Stimulated activated memory B cell treated with anti-CD40 and anti-IgM and Interleukin-4, amounts not matched to agents 10 μg/mL and 1 μg/mL and 100 μg/mL, for 72 hours (primary cell): ENCODE data around the gene PIK3R5.

Experiments
- ATAC-seq: fragments of 150-1000 bp; cut with Tn5 transposase; 2 replicates; pipeline ENCODE4 v1.10.0; 2021
- H3K27ac Mint-ChIP-seq: one replicate; pipeline ENCODE4 v1.8.0; 2022; ENCODE audit warnings: mild to moderate bottlenecking, mixed read lengths
- H3K27me3 Mint-ChIP-seq: one replicate; pipeline ENCODE4 v1.8.0; 2022; ENCODE audit warnings: mixed read lengths
- H3K36me3 Mint-ChIP-seq: one replicate; pipeline ENCODE4 v1.8.0; 2022; ENCODE audit warnings: mixed read lengths
- H3K4me1 Mint-ChIP-seq: one replicate; pipeline ENCODE4 v1.8.0; 2022; ENCODE audit warnings: mixed read lengths
- H3K4me3 Mint-ChIP-seq: one replicate; pipeline ENCODE4 v1.8.0; 2022; ENCODE audit warnings: mild to moderate bottlenecking, moderate library complexity, mixed read lengths
- H3K9me3 Mint-ChIP-seq: one replicate; pipeline ENCODE4 v1.8.0; 2022; ENCODE audit warnings: mixed read lengths

The PIK3R5 gene

GRCh38 chr17:8875436-8875835, 90.1 kb downstream of the PIK3R5 start:
- peaks cover 9% of the 10 kb centered on the region for H3K4me1 Mint-ChIP-seq
- peaks cover 24% of the 10 kb centered on the region for H3K36me3 Mint-ChIP-seq
- no peak overlapping the region for H3K27ac Mint-ChIP-seq

GRCh38 chr17:8873801-8874715, 91.4 kb downstream of the PIK3R5 start:
- no peaks in the 10 kb centered on the region for H3K9me3 Mint-ChIP-seq
- H3K4me1 Mint-ChIP-seq = peaks cover 12% of the 10 kb centered on the region
- H3K27ac Mint-ChIP-seq = peak overlapping the region; percentile 53
- H3K4me3 Mint-ChIP-seq = no peak overlapping the region
- no peaks in the 10 kb centered on the region for H3K27me3 Mint-ChIP-seq
- no peak for ATAC-seq
- H3K36me3 Mint-ChIP-seq = peaks cover 15% of the 10 kb centered on the region

More at GRCh38 chr17:8875436-8875835, 90.1 kb downstream of the PIK3R5 start:
- Mint-ChIP-seq H3K27me3 (no peaks in the 10 kb centered on the region), H3K4me3 (no peak overlapping the region), H3K9me3 (no peaks in the 10 kb centered on the region)
- no peak for ATAC-seq

- Mint-ChIP-seq H3K27me3 (no peaks in the 10 kb centered on the region), H3K27ac (no peak overlapping the region), H3K9me3 (no peaks in the 10 kb centered on the region), H3K4me3 (no peak overlapping the region), H3K36me3 (peaks cover 7% of the 10 kb centered on the region), H3K4me1 (peaks cover 23% of the 10 kb centered on the region)
- no peak for ATAC-seq
Observed at GRCh38 chr17:8872705-8873435, 92.6 kb downstream of the PIK3R5 start.

DNA sequence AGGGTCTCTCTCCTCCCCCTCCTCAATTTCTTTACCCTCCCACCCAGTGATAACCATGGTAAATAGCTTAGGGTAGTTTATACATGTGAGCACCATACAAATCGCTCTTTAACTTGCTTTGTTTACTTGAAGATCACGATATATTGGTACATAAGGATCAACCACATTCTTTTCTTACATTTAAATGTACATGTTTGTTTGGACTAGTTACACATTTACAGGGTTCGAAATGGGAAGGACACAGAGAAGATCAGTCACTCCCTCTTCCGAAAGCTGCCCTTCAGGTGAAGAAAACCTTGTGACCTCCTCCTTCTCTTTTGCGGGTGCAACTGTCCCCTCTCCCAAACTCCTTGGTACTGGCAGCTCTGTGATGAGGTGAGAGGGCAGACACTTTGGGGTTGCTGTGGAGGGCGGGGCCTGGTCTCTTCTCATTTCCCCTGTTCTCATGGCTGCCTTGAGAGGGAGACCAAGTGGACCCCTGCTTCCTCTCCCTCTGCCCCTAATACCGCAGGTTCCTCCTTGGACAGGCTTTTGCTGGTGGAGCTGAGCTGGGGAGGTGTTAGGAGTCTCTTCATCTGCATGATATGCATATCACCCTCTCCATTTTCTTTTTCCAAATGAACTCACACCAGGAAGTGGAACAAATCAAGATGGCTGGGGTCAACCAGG, 93.3 kb downstream of the PIK3R5 start:
- no peaks in the 10 kb centered on the region for H3K27me3 Mint-ChIP-seq
- H3K9me3 Mint-ChIP-seq = no peaks in the 10 kb centered on the region
- H3K4me1 Mint-ChIP-seq = peaks cover 30% of the 10 kb centered on the region
- H3K4me3 Mint-ChIP-seq = no peak overlapping the region
- H3K36me3 Mint-ChIP-seq = peaks cover under 1% of the 10 kb centered on the region
- H3K27ac Mint-ChIP-seq = no peak overlapping the region
- no peak for ATAC-seq

DNA sequence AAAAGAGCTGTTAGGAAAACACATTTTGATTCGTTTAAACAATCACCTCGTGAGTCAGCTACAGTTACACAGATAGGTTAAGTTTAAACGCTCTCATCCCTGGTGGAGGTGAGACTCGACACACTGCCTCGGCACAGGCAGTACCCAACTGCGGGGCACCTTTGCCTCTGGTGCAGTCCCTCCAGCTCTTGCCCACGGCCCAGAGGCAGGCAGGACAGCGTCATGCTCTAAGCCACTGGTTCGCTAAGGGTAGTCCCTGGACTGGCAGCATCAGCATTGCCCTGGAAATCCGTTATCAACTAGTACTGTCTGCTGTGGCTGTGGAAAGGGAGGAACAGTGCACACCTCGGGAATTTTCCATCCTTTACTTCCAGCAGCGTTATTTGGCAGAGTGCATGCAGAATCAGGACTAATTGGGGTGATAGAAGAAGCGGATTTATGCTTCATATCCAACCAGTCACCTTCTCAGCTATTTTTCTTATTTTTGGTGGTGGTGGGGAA, 94.4 kb downstream of the PIK3R5 start:
- Mint-ChIP-seq H3K27ac (no peak overlapping the region), H3K36me3 (no peaks in the 10 kb centered on the region), H3K27me3 (no peaks in the 10 kb centered on the region), H3K4me1 (peaks cover 41% of the 10 kb centered on the region), H3K9me3 (no peaks in the 10 kb centered on the region), H3K4me3 (no peak overlapping the region)
- ATAC-seq = no peak

DNA sequence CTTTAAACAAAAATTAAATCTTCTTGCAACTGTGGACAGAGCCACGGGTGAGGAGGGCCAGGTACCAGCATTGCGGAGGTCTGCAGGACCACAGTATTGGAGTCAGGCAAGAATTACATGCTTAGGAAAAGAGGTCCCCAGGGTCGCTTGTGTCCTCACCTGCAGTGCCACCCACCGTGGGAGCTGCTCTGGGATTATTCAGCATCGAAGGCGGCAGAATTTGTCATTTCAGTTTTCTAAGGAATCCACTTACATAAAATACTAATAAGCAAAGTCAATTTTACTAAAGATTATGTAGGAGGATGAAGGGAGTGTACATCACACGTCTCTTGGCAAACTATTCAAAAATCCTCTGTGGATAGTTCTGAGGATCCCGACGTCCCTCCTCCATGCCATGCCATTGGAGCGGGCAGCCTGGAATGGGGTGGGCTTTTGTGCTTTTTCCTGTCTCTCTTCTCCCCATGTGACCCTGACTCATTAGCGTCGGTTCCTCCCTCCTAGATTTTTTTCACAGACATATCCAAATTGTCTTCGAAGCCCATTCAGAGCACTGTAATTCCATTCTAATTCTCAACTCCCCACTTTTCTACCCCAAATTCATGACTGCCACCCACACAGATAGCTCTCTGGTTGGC, 95.0 kb downstream of the PIK3R5 start:
- Mint-ChIP-seq H3K4me1 (peaks cover 43% of the 10 kb centered on the region), H3K27ac (no peak overlapping the region), H3K27me3 (no peaks in the 10 kb centered on the region), H3K36me3 (no peaks in the 10 kb centered on the region), H3K9me3 (no peaks in the 10 kb centered on the region), H3K4me3 (no peak overlapping the region)
- ATAC-seq = no peak

DNA sequence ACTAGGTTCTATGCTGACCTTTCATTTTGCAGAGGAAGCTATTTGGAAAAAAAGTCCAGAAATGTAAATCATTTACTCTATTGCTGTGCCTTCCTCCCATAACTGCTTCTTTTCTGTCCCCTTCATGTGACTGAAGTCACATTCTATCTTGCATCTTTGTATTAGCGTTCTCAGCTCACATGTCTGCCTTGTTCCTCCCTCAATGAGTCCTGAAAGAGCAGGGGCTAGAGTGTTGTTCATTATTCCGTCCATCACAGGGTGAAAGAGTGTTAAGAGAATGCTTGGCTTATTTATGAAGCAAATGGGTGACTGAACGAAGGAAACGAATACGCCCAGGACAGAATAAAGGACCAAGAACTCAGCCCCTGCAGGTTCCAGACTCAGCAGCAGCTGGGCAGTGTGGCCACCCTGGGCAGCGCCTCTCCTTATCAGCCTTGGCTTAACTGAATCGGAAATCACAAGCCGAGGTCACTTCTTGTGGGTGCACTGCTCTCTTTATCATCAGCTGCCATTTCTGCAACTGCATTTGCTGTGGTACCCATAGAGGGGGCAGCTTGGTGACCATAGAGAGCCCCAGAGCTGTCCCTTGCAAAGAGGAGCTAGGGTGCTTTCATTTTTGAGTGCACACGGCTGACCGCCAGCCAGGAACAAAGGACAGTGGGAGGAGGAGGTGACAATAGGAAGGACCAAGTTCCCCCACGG, 96.2 kb downstream of the PIK3R5 start:
- Mint-ChIP-seq H3K4me3 (no peak overlapping the region), H3K9me3 (no peaks in the 10 kb centered on the region), H3K36me3 (no peaks in the 10 kb centered on the region), H3K27me3 (no peaks in the 10 kb centered on the region), H3K4me1 (peaks cover 54% of the 10 kb centered on the region), H3K27ac (peak overlapping the region; percentile 73)
- no peak for ATAC-seq

- H3K27me3 Mint-ChIP-seq = no peaks in the 10 kb centered on the region
- no peak overlapping the region for H3K4me3 Mint-ChIP-seq
- peak; percentile 67 for ATAC-seq
Observed at GRCh38 chr17:8868529-8868951, 97.0 kb downstream of the PIK3R5 start.

GRCh38 chr17:8868092-8868491, 97.4 kb downstream of the PIK3R5 start:
- H3K36me3 Mint-ChIP-seq = peaks cover 11% of the 10 kb centered on the region
- H3K9me3 Mint-ChIP-seq = no peaks in the 10 kb centered on the region
- no peaks in the 10 kb centered on the region for H3K27me3 Mint-ChIP-seq
- ATAC-seq = no peak
- H3K4me3 Mint-ChIP-seq = peak overlapping the region; percentile 81
- peak overlapping the region; percentile 73 for H3K27ac Mint-ChIP-seq
- H3K4me1 Mint-ChIP-seq = peaks cover 46% of the 10 kb centered on the region

More at GRCh38 chr17:8868529-8868951, 97.0 kb downstream of the PIK3R5 start:
- no peaks in the 10 kb centered on the region for H3K9me3 Mint-ChIP-seq
- H3K4me1 Mint-ChIP-seq = peaks cover 47% of the 10 kb centered on the region
- peaks cover 6% of the 10 kb centered on the region for H3K36me3 Mint-ChIP-seq
- peak overlapping the region; percentile 73 for H3K27ac Mint-ChIP-seq

GRCh38 chr17:8867361-8867981, 98.0 kb downstream of the PIK3R5 start, which contains the start of gene PIK3R6:
PIK3R6 (minus strand) TSS chr17:8867674; CDS start chr17:8849794, 17,880 bp downstream.
- Mint-ChIP-seq H3K27me3 (no peaks in the 10 kb centered on the region), H3K36me3 (peaks cover 11% of the 10 kb centered on the region), H3K27ac (peak within 1 kb of the TSS; percentile 73), H3K4me3 (peak within 1 kb of the TSS; percentile 81), H3K4me1 (peaks cover 46% of the 10 kb centered on the region), H3K9me3 (no peaks in the 10 kb centered on the region)
- ATAC-seq = peak; percentile 61

DNA sequence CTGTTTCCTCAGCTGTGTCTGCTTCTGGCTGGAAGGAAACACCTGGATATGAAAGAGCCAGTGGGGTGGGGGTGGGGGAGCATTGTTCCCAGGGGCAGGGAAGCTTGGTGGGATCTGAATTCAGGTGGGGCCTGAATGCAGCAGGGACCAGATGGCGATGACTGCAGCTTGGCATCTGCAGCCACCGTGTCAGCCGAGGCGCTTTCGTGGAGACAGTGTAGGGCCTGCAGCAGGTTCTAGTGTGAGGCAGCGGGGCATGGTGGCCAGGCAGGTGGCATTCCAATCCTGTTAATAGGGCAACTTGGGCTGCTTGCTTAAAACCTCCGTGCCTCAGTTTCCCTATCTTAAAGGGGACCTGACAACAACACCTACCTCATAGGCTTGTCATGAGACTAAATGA, 99.7 kb downstream of the PIK3R5 start:
- H3K9me3 Mint-ChIP-seq = no peaks in the 10 kb centered on the region
- no peaks in the 10 kb centered on the region for H3K27me3 Mint-ChIP-seq

GRCh38 chr17:8865385-8865784, 100.1 kb downstream of the PIK3R5 start:
- Mint-ChIP-seq H3K27me3 (no peaks in the 10 kb centered on the region), H3K4me1 (peaks cover 46% of the 10 kb centered on the region), H3K4me3 (peak overlapping the region; percentile 19), H3K36me3 (peaks cover 11% of the 10 kb centered on the region), H3K27ac (peak overlapping the region; percentile 16), H3K9me3 (no peaks in the 10 kb centered on the region)
- no peak for ATAC-seq

More for the DNA sequence above, 99.7 kb downstream of the PIK3R5 start:
- ATAC-seq = no peak
- H3K4me3 Mint-ChIP-seq = no peak overlapping the region
- no peak overlapping the region for H3K27ac Mint-ChIP-seq
- H3K4me1 Mint-ChIP-seq = peaks cover 46% of the 10 kb centered on the region
- H3K36me3 Mint-ChIP-seq = peaks cover 11% of the 10 kb centered on the region

DNA sequence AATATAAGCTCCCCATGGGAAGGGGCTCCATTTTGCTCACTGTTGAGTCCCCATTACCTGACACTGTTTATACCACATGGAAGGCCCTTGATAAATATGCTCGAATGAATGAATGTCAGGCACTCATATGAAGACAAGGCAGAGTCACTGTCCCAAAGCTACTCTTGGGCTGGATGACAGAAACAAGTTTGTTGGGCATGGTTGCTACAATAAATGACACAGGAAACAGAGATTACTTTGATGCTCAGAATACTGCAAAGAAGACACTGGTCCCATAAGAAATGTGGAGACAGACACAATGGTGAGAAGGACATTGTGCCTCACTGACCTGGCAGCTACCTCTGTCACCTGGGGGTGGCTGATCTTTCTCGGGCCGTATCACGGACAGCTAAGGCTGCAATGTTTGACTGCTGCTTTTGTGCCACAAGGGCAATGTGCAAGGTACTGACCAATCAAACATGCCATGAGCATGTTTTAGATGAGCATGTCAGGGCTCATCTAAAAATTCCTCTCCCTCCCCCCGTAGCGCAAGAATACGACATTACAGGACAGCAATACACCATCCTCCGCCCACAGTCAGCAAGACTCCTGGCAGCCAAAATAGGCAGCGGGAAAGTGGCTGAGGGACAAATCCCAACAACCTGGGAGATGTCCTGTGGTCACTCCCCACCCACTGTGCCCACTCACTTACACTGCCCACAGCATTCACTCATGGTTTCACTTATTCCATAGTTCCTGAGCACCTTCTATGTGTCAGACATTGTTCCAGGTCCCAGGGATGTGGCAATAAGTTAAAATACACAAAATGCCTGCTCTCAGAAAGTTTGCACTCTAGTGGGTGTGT, 103.1 kb downstream of the PIK3R5 start:
- no peaks in the 10 kb centered on the region for H3K27me3 Mint-ChIP-seq
- H3K9me3 Mint-ChIP-seq = no peaks in the 10 kb centered on the region
- no peak overlapping the region for H3K27ac Mint-ChIP-seq
- no peak for ATAC-seq
- no peak overlapping the region for H3K4me3 Mint-ChIP-seq
- H3K4me1 Mint-ChIP-seq = peaks cover 54% of the 10 kb centered on the region
- peaks cover 11% of the 10 kb centered on the region for H3K36me3 Mint-ChIP-seq
